Neural progenitor cell (in vitro differentiated cells): ENCODE data around the gene RPS28. TPM values are rescaled to one million over a fixed set of nuclear protein-coding genes. Genes with fewer than 3 reads are reported as not detected.

ENCODE experiments used
- DNase-seq: peaks from one replicate; pipeline ENCODE4 v3.0.0-alpha.2; 2016; ENCODE audit warnings: low spot score
- H2AFZ ChIP-seq: fragments of 200-600 bp; sonication (generic); replicated peaks from 2 replicates; pipeline ENCODE4 v1.6.1; 2016; ENCODE audit warnings: antibody characterized with exemption
- H3F3A ChIP-seq: fragments of 200-600 bp; sonication (generic); 2 replicates; pipeline ENCODE4 v1.6.1; 2016; ENCODE audit warnings: antibody characterized with exemption, low read depth
- H3K27ac ChIP-seq: fragments of 200-600 bp; sonication (generic); 2 replicates; pipeline ENCODE4 v1.5.1; 2016; ENCODE audit warnings: mild to moderate bottlenecking
- H3K27me3 ChIP-seq: fragments of 200-600 bp; sonication (generic); 2 replicates; pipeline ENCODE4 v1.6.1; 2016; ENCODE audit warnings: mild to moderate bottlenecking, moderate library complexity
- H3K36me3 ChIP-seq: fragments of 200-600 bp; sonication (generic); 2 replicates; pipeline ENCODE4 v1.5.1; 2016
- H3K4me1 ChIP-seq: fragments of 200-600 bp; sonication (generic); 2 replicates; pipeline ENCODE4 v1.6.1; 2016; ENCODE audit warnings: mixed run types
- H3K4me2 ChIP-seq: fragments of 200-600 bp; sonication (generic); 2 replicates; pipeline ENCODE4 v1.6.1; 2016
- H3K4me3 ChIP-seq: fragments of 200-600 bp; sonication (generic); 2 replicates; pipeline ENCODE4 v1.5.1; 2016
- H3K79me2 ChIP-seq: fragments of 200-600 bp; sonication (generic); 2 replicates; pipeline ENCODE4 v1.6.1; 2016; ENCODE audit warnings: low read depth
- H3K9ac ChIP-seq: fragments of 200-600 bp; sonication (generic); 2 replicates; pipeline ENCODE4 v1.6.1; 2016
- H3K9me3 ChIP-seq: fragments of 200-600 bp; sonication (generic); 2 replicates; pipeline ENCODE4 v1.5.1; 2016; ENCODE audit warnings: low read depth
- H4K20me1 ChIP-seq: fragments of 200-600 bp; sonication (generic); 2 replicates; pipeline ENCODE4 v1.6.1; 2016; ENCODE audit warnings: low read depth
- H3K27ac Mint-ChIP-seq: 3 replicates; pipeline ENCODE4 v1.8.0; 2021; ENCODE audit warnings: mixed read lengths
- H3K27me3 Mint-ChIP-seq: 2 replicates; pipeline ENCODE4 v1.8.0; 2022; ENCODE audit warnings: low read depth, mild to moderate bottlenecking, inconsistent platforms, moderate library complexity, mixed read lengths; ENCODE audit not compliant: insufficient read depth
- H3K36me3 Mint-ChIP-seq: 3 replicates; pipeline ENCODE4 v1.8.0; 2021; ENCODE audit warnings: mixed read lengths
- H3K4me1 Mint-ChIP-seq: 3 replicates; pipeline ENCODE4 v1.8.0; 2021; ENCODE audit warnings: mixed read lengths
- H3K4me3 Mint-ChIP-seq: 3 replicates; pipeline ENCODE4 v1.8.0; 2021; ENCODE audit warnings: mild to moderate bottlenecking, moderate library complexity, mixed read lengths
- H3K9me3 Mint-ChIP-seq: 3 replicates; pipeline ENCODE4 v1.8.0; 2020; ENCODE audit warnings: mixed read lengths
- EZH2 ChIP-seq: fragments of 200-600 bp; sonication (generic); IDR thresholded peaks from 2 replicates; pipeline ENCODE4 v1.6.1; 2017; ENCODE audit warnings: antibody characterized with exemption, mild to moderate bottlenecking, moderate library complexity
- EZH2phosphoT487 ChIP-seq: fragments of 200-600 bp; sonication (generic); IDR thresholded peaks from 2 replicates; pipeline ENCODE4 v1.6.1; 2017; ENCODE audit warnings: antibody characterized with exemption
- total RNA-seq: library from RNA; depleted of rRNA; stranded (reverse); fragments of >200 nt; gene quantifications from 2 replicates; pipeline ENCODE4 v1.2.3, GENCODE V29; 2015; ENCODE audit warnings: low replicate concordance
- TF ChIP-seq, protein P1 (sequence below): fragments of 200-600 bp; sonication (generic); IDR thresholded peaks from 2 replicates; pipeline ENCODE4 v1.5.1; 2017; ENCODE audit warnings: antibody characterized with exemption, mild to moderate bottlenecking

RPS28 gene
- total RNA-seq, 1 donor from 2014 or later: 296 TPM

DNA sequence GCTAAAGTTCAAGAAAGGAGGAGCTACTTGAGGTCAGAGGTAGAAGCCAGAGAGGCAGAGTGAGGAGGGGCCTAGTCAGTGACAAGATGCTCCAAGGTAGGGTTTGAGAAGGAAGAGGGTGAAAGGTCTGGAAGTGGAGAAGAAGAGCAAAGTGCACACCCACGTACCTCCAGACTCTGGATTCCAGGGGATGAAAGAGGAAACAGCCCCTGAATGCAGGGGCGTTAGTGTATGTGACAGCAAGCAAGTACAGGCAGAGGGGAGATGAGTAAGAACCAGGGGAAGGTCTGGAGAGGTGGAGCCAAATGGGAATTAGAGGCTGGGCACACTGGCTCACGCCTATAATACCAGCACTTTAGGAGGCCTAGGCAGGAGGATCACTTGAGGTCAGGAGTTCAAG lies 8.7 kb downstream of the RPS28 start:
- Histone ChIP-seq H3K36me3 (no peaks in the 10 kb centered on the region), H2AFZ (no peak overlapping the region), H4K20me1 (peaks cover 16% of the 10 kb centered on the region), H3K79me2 (no peaks in the 10 kb centered on the region), H3K27ac (no peak overlapping the region), H3K4me1 (peaks cover 9% of the 10 kb centered on the region), H3K9me3 (no peaks in the 10 kb centered on the region), H3K4me2 (no peak overlapping the region), H3K27me3 (peaks cover 48% of the 10 kb centered on the region), H3K9ac (no peak overlapping the region), H3F3A (peaks cover 4% of the 10 kb centered on the region), H3K4me3 (no peak overlapping the region)
- TF ChIP-seq EZH2phosphoT487 (no peak), EZH2 (no peak)
- TF ChIP-seq, protein P1, sequence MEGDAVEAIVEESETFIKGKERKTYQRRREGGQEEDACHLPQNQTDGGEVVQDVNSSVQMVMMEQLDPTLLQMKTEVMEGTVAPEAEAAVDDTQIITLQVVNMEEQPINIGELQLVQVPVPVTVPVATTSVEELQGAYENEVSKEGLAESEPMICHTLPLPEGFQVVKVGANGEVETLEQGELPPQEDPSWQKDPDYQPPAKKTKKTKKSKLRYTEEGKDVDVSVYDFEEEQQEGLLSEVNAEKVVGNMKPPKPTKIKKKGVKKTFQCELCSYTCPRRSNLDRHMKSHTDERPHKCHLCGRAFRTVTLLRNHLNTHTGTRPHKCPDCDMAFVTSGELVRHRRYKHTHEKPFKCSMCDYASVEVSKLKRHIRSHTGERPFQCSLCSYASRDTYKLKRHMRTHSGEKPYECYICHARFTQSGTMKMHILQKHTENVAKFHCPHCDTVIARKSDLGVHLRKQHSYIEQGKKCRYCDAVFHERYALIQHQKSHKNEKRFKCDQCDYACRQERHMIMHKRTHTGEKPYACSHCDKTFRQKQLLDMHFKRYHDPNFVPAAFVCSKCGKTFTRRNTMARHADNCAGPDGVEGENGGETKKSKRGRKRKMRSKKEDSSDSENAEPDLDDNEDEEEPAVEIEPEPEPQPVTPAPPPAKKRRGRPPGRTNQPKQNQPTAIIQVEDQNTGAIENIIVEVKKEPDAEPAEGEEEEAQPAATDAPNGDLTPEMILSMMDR: no peak
- Mint-ChIP-seq H3K27ac (no peak overlapping the region), H3K36me3 (no peaks in the 10 kb centered on the region), H3K4me1 (no peaks in the 10 kb centered on the region), H3K9me3 (no peaks in the 10 kb centered on the region), H3K4me3 (no peak overlapping the region), H3K27me3 (peaks cover 37% of the 10 kb centered on the region)
- DNase-seq: no peak

- Histone ChIP-seq H3K27me3 (peaks cover 61% of the 10 kb centered on the region), H3K36me3 (no peaks in the 10 kb centered on the region), H3K4me1 (peaks cover 9% of the 10 kb centered on the region), H3K4me2 (no peak overlapping the region), H2AFZ (no peak overlapping the region), H3K79me2 (no peaks in the 10 kb centered on the region), H4K20me1 (peaks cover 19% of the 10 kb centered on the region), H3K9ac (no peak overlapping the region), H3F3A (peaks cover 10% of the 10 kb centered on the region), H3K4me3 (no peak overlapping the region), H3K27ac (no peak overlapping the region), H3K9me3 (no peaks in the 10 kb centered on the region)
- Mint-ChIP-seq H3K4me3 (no peak overlapping the region), H3K9me3 (no peaks in the 10 kb centered on the region), H3K4me1 (no peaks in the 10 kb centered on the region), H3K27ac (no peak overlapping the region), H3K27me3 (peaks cover 42% of the 10 kb centered on the region), H3K36me3 (no peaks in the 10 kb centered on the region)
- DNase-seq: no peak
- TF ChIP-seq EZH2: no peak
- TF ChIP-seq EZH2phosphoT487: no peak
- TF ChIP-seq, protein P1: no peak
Observed at GRCh38 chr19:8331263-8331845, 10.1 kb downstream of the RPS28 start.

DNA sequence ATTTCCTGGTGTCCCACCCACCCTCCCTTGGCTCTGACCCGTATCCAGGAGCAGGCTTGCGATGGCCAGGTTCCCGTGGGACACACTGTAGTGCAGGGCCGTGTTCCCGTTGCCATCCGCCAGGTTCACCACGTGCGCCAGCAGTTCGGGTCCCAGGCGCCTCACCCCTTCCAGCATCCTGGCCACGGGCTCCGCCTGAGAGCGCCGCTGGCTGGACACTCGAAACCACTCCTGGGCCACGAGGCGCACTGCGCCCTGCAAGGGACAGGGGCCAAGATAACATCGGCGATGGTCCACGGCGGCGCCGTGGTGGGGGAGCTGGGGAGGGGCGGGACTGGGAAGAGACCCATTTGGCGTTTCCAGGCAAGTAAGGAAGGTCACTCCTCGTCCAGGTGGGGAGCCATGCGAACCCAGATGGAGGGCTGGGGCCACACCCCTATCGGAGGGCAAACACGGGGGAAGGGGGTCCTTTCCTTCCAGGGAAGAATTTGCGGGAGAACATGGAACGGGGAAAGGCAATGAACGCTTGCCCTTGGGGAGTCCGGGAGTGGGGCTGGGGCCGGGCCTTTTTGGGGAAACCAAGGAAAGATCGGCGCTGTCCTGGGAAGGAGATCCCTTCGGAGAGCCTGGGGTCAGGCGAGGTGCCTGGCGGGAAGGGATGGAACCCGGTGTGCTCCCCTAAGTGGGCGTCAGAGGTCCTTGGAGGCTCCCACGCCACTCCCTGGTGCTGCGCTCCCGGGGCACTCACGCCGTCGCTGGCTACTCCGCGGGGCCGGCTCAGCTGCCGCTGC lies 11.9 kb downstream of the RPS28 start:
- Histone ChIP-seq H3K36me3 (no peaks in the 10 kb centered on the region), H3F3A (peaks cover 10% of the 10 kb centered on the region), H3K27me3 (peaks cover 79% of the 10 kb centered on the region), H2AFZ (no peak overlapping the region), H3K4me3 (peak overlapping the region; percentile 48), H3K27ac (no peak overlapping the region), H3K4me1 (peaks cover 9% of the 10 kb centered on the region), H3K9me3 (no peaks in the 10 kb centered on the region), H3K79me2 (no peaks in the 10 kb centered on the region), H3K4me2 (peak overlapping the region; percentile 77), H4K20me1 (peaks cover 19% of the 10 kb centered on the region), H3K9ac (no peak overlapping the region)
- H3K27me3 Mint-ChIP-seq: peaks cover 46% of the 10 kb centered on the region
- H3K9me3 Mint-ChIP-seq: no peaks in the 10 kb centered on the region
- no peak overlapping the region for H3K27ac Mint-ChIP-seq
- peak; percentile 48 for DNase-seq
- H3K4me3 Mint-ChIP-seq: peak overlapping the region; percentile 63
- no peak for TF ChIP-seq EZH2
- TF ChIP-seq, protein P1: peak; percentile 5
- TF ChIP-seq EZH2phosphoT487: no peak
- H3K4me1 Mint-ChIP-seq: peaks cover under 1% of the 10 kb centered on the region
- no peaks in the 10 kb centered on the region for H3K36me3 Mint-ChIP-seq
